Hepatocyte (in vitro differentiated cells): ENCODE data around the gene CNKSR1. TPM values are rescaled to one million over a fixed set of nuclear protein-coding genes. Genes with fewer than 3 reads are reported as not detected.

Source experiments
- DNase-seq: peaks from one replicate; pipeline ENCODE4 v3.0.0-alpha.2; 2016; ENCODE audit warnings: low spot score
- H2AFZ ChIP-seq: fragments of 200-600 bp; sonication (generic); 2 replicates; pipeline ENCODE4 v1.6.0; 2016; ENCODE audit warnings: antibody characterized with exemption, mild to moderate bottlenecking
- H3K27ac ChIP-seq: fragments of 200-600 bp; sonication (generic); 2 replicates; pipeline ENCODE4 v1.5.1; 2016; ENCODE audit warnings: mild to moderate bottlenecking
- H3K27me3 ChIP-seq: fragments of 200-600 bp; sonication (generic); 2 replicates; pipeline ENCODE4 v1.6.1; 2016
- H3K36me3 ChIP-seq: fragments of 200-600 bp; sonication (generic); replicated peaks from 2 replicates; pipeline ENCODE4 v1.5.1; 2016; ENCODE audit warnings: low read depth; ENCODE audit not compliant: insufficient read depth
- H3K4me1 ChIP-seq: fragments of 200-600 bp; sonication (generic); 2 replicates; pipeline ENCODE4 v1.5.1; 2016; ENCODE audit warnings: mild to moderate bottlenecking, moderate library complexity; ENCODE audit not compliant: insufficient read depth
- H3K4me2 ChIP-seq: fragments of 200-600 bp; sonication (generic); 2 replicates; pipeline ENCODE4 v1.6.0; 2016
- H3K4me3 ChIP-seq: fragments of 200-600 bp; sonication (generic); 2 replicates; pipeline ENCODE4 v1.5.1; 2016; ENCODE audit warnings: mild to moderate bottlenecking
- H3K79me2 ChIP-seq: fragments of 200-600 bp; sonication (generic); 2 replicates; pipeline ENCODE4 v1.6.0; 2017; ENCODE audit warnings: mild to moderate bottlenecking
- H3K9me2 ChIP-seq: fragments of 200-600 bp; sonication (generic); replicated peaks from 2 replicates; pipeline ENCODE4 v1.6.0; 2017; ENCODE audit warnings: mild to moderate bottlenecking; ENCODE audit not compliant: insufficient read depth
- H3K9me3 ChIP-seq: fragments of 200-600 bp; sonication (generic); 2 replicates; pipeline ENCODE4 v1.5.1; 2016; ENCODE audit warnings: low read depth, mild to moderate bottlenecking
- H4K20me1 ChIP-seq: fragments of 200-600 bp; sonication (generic); 2 replicates; pipeline ENCODE4 v1.6.0; 2016; ENCODE audit warnings: mild to moderate bottlenecking; ENCODE audit not compliant: insufficient read depth, poor library complexity, severe bottlenecking
- CTCF ChIP-seq: fragments of 200-600 bp; sonication (generic); IDR thresholded peaks from 2 replicates; pipeline ENCODE4 v1.5.1; 2016; ENCODE audit warnings: antibody characterized with exemption, mild to moderate bottlenecking; ENCODE audit not compliant: poor library complexity
- EZH2 ChIP-seq: fragments of 200-600 bp; sonication (generic); IDR thresholded peaks from 2 replicates; pipeline ENCODE4 v1.6.1; 2016; ENCODE audit warnings: antibody characterized with exemption, mild to moderate bottlenecking, borderline replicate concordance
- EZH2phosphoT487 ChIP-seq: fragments of 200-600 bp; sonication (generic); IDR thresholded peaks from one replicate; pipeline ENCODE4 v1.6.1; 2018; ENCODE audit warnings: antibody characterized with exemption, mild to moderate bottlenecking, low read depth, moderate library complexity; ENCODE audit not compliant: unreplicated experiment, severe bottlenecking
- WGBS: methylation state at CpG from one replicate; pipeline ENCODE4 v1.1.6; 2016; ENCODE audit warnings: low lambda C conversion rate; ENCODE audit errors: missing lambda C conversion rate; 5-methylcytosine and 5-hydroxymethylcytosine counted together
- polyA plus RNA-seq: library from polyadenylated mRNA; unstranded; fragments of >200 nt; fragmentation: Nextera tagmentation; extraction: Ambion mirVana; gene quantifications from 2 replicates; pipeline ENCODE4 v1.2.1, GENCODE V29; 2016
- total RNA-seq: library from RNA; depleted of rRNA; stranded (reverse); fragments of >200 nt; gene quantifications from 2 replicates; pipeline ENCODE4 v1.2.3, GENCODE V29; 2014

Gene CNKSR1
- total and polyA plus RNA-seq, 2 experiments from 2014 or later = 13.3 to 31.4 TPM

- peak overlapping the region; percentile 94 for H2AFZ ChIP-seq
- 4% methylated on average over 30 of the region's 30 CpGs for WGBS
- H4K20me1 ChIP-seq = no peaks in the 10 kb centered on the region
- no peaks in the 10 kb centered on the region for H3K9me2 ChIP-seq
- peak; percentile 47 for DNase-seq
- H3K4me1 ChIP-seq = peaks cover 5% of the 10 kb centered on the region
- H3K9me3 ChIP-seq = no peaks in the 10 kb centered on the region
- H3K27me3 ChIP-seq = no peaks in the 10 kb centered on the region
- TF ChIP-seq CTCF (no peak), EZH2phosphoT487 (no peak), EZH2 (no peak)
- no peaks in the 10 kb centered on the region for H3K36me3 ChIP-seq
- peaks cover 51% of the 10 kb centered on the region for H3K79me2 ChIP-seq
- H3K27ac ChIP-seq = peak overlapping the region; percentile 90
- peak overlapping the region; percentile 89 for H3K4me2 ChIP-seq
- peak overlapping the region; percentile 44 for H3K4me3 ChIP-seq
Measured at GRCh38 chr1:26234644-26235370, 57.5 kb downstream of the CNKSR1 start.

GRCh38 chr1:26237230-26237966, 60.1 kb downstream of the CNKSR1 start:
- no peak for DNase-seq
- WGBS = 81% methylated on average over 6 of the region's 6 CpGs
- Histone ChIP-seq H3K4me3 (no peak overlapping the region), H3K9me3 (no peaks in the 10 kb centered on the region), H3K36me3 (no peaks in the 10 kb centered on the region), H3K4me2 (peak overlapping the region; percentile 1), H4K20me1 (no peaks in the 10 kb centered on the region), H3K27me3 (no peaks in the 10 kb centered on the region), H3K4me1 (peaks cover 5% of the 10 kb centered on the region), H3K79me2 (peaks cover 61% of the 10 kb centered on the region), H3K27ac (no peak overlapping the region), H3K9me2 (no peaks in the 10 kb centered on the region), H2AFZ (no peak overlapping the region)
- TF ChIP-seq CTCF (no peak), EZH2 (no peak), EZH2phosphoT487 (no peak)

Other genes with a start within 250 kb of the CNKSR1 start
- 19.6 and 24.6 TPM in 2 replicates for gene PAFAH2, start 179.4 kb upstream of the CNKSR1 start, total RNA-seq
- gene PAFAH2, start 179.4 kb upstream of the CNKSR1 start, polyA plus RNA-seq = 22.7 TPM in 2 replicates
- gene EXTL1, start 155.7 kb upstream of the CNKSR1 start, total RNA-seq = 0.17 and 0.84 TPM in 2 replicates
- 1.3 and 1.6 TPM in 2 replicates for gene EXTL1, start 155.7 kb upstream of the CNKSR1 start, polyA plus RNA-seq
- 1.8 and 6.6 TPM in 2 replicates for gene SLC30A2, start 131.4 kb upstream of the CNKSR1 start, total RNA-seq
- gene SLC30A2, start 131.4 kb upstream of the CNKSR1 start, polyA plus RNA-seq = 4.5 and 4.8 TPM in 2 replicates
- gene TRIM63, start 109.9 kb upstream of the CNKSR1 start, total RNA-seq = 2.9 and 5.7 TPM in 2 replicates
- 8.2 and 9.5 TPM in 2 replicates for gene TRIM63, start 109.9 kb upstream of the CNKSR1 start, polyA plus RNA-seq
- gene PDIK1L, start 65.7 kb upstream of the CNKSR1 start, total RNA-seq = 12.5 and 16.8 TPM in 2 replicates
- gene PDIK1L, start 65.7 kb upstream of the CNKSR1 start, polyA plus RNA-seq = 2.6 and 4.4 TPM in 2 replicates
- 0.10 and 0.16 TPM in 2 replicates for gene FAM110D, start 18.4 kb upstream of the CNKSR1 start, total RNA-seq
- 0.40 and 0.44 TPM in 2 replicates for gene FAM110D, start 18.4 kb upstream of the CNKSR1 start, polyA plus RNA-seq
- gene C1orf232, start 8.5 kb upstream of the CNKSR1 start, total RNA-seq = not detected in 2 replicates
- not detected in 2 replicates for gene C1orf232, start 8.5 kb upstream of the CNKSR1 start, polyA plus RNA-seq
- gene ZNF593, start 7.6 kb upstream of the CNKSR1 start, total RNA-seq = 20.5 and 25.7 TPM in 2 replicates
- 69.1 and 71.8 TPM in 2 replicates for gene ZNF593, start 7.6 kb upstream of the CNKSR1 start, polyA plus RNA-seq
- gene ZNF593OS, start 5.7 kb upstream of the CNKSR1 start, total RNA-seq = 0.10 TPM in 1 of 2 replicates, not detected in the other
- 0.45 and 2.1 TPM in 2 replicates for gene ZNF593OS, start 5.7 kb upstream of the CNKSR1 start, polyA plus RNA-seq
- not detected in 2 replicates for gene CATSPER4, start 13.1 kb downstream of the CNKSR1 start, total RNA-seq
- gene CATSPER4, start 13.1 kb downstream of the CNKSR1 start, polyA plus RNA-seq = 0.07 TPM in 1 of 2 replicates, not detected in the other
- gene CEP85, start 56.7 kb downstream of the CNKSR1 start, total RNA-seq = 11.4 and 14.6 TPM in 2 replicates
- gene CEP85, start 56.7 kb downstream of the CNKSR1 start, polyA plus RNA-seq = 12.4 and 15.3 TPM in 2 replicates
- gene SH3BGRL3, start 102.6 kb downstream of the CNKSR1 start, total RNA-seq = 35.9 and 36.6 TPM in 2 replicates
- gene SH3BGRL3, start 102.6 kb downstream of the CNKSR1 start, polyA plus RNA-seq = 411 and 420 TPM in 2 replicates
- 3.1 and 6.9 TPM in 2 replicates for gene UBXN11, start 129.1 kb downstream of the CNKSR1 start, total RNA-seq
- gene UBXN11, start 129.1 kb downstream of the CNKSR1 start, polyA plus RNA-seq = 17.1 and 34.0 TPM in 2 replicates
- 1.2 and 8.1 TPM in 2 replicates for gene CD52, start 140.5 kb downstream of the CNKSR1 start, total RNA-seq
- 3.9 and 12.9 TPM in 2 replicates for gene CD52, start 140.5 kb downstream of the CNKSR1 start, polyA plus RNA-seq
- 7.1 and 15.6 TPM in 2 replicates for gene CRYBG2, start 176.6 kb downstream of the CNKSR1 start, total RNA-seq
- gene CRYBG2, start 176.6 kb downstream of the CNKSR1 start, polyA plus RNA-seq = 20.1 and 21.6 TPM in 2 replicates
- not detected in 2 replicates for gene ZNF683, start 195.3 kb downstream of the CNKSR1 start, total RNA-seq
- not detected in 2 replicates for gene ZNF683, start 195.3 kb downstream of the CNKSR1 start, polyA plus RNA-seq
- 0.43 and 0.64 TPM in 2 replicates for gene LIN28A, start 233.3 kb downstream of the CNKSR1 start, total RNA-seq
- gene LIN28A, start 233.3 kb downstream of the CNKSR1 start, polyA plus RNA-seq = 0.13 and 0.23 TPM in 2 replicates